ENCODE measurements around the gene SRSF10.
"Not testable (repeated sequence)": the region's sequence is repeated elsewhere in the genome, so short reads cannot be mapped to it uniquely, and the experiment has no call there.

The SRSF10 gene

DNA sequence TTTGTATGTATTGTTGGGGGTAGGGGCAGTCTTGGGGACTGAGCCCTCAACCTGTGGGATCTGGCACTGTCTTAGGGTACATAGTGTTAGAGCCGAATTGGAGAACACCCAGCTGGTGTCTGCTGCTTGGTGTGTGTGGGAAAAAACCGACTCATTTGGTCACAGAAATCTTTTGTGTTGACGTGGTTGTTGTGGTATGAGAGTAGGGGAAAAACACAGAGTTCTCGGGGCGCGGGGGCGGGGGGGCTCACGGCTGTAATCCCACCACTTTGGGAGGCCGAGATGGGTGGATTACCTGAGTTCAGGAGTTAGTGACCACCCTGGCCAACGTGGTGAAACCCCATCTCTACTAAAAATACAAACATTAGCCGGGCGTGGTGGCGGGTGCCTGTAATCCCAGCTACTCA, 15.3 kb upstream of the SRSF10 start:
- Histone ChIP-seq H3K4me3 (ENCODE audit: low read depth, low read length) (no peak overlapping the region), H3K27ac (ENCODE audit: low read depth, low read length) (no peak overlapping the region), H3K4me1 (ENCODE audit: control insufficient read depth, insufficient read depth, low read length) (no peaks in the 10 kb centered on the region), H3K9ac (ENCODE audit: low read length) (no peak overlapping the region), H3K27me3 (ENCODE audit: control insufficient read depth, insufficient read depth, low read length) (no peaks in the 10 kb centered on the region), H3K36me3 (ENCODE audit: control insufficient read depth, insufficient read depth, low read length) (no peaks in the 10 kb centered on the region), H3K9me3 (ENCODE audit: control insufficient read depth, insufficient read depth, low read depth, low read length) (peaks cover 3% of the 10 kb centered on the region; the same call in 1 of the 2 replicates)

DNA sequence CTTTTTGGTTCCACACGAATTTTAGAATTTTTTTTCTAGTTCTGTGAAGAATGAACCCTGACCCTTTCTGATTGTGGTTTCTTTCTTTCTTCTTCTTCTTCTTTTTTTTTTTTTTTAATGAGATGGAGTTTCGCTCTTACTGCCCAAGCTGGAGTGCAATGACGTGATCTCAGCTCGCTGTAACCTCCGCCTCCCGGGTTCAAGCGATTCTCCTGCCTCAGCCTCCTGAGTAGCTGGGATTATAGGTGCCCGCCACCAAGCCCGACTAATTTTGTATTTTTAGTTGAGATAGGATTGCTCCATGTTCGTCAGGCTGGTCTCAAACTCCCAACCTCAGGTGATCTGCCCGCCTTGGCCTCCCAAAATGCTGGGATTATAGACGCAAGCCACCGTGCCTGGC, 11.9 kb upstream of the SRSF10 start:
- not testable (repeated sequence) for H3K9me3 ChIP-seq (ENCODE audit: control insufficient read depth, insufficient read depth, low read depth, low read length); H3K36me3 ChIP-seq (ENCODE audit: control insufficient read depth, insufficient read depth, low read length); H3K27me3 ChIP-seq (ENCODE audit: control insufficient read depth, insufficient read depth, low read length); H3K4me3 ChIP-seq (ENCODE audit: low read depth, low read length); H3K27ac ChIP-seq (ENCODE audit: low read depth, low read length); H3K4me1 ChIP-seq (ENCODE audit: control insufficient read depth, insufficient read depth, low read length); H3K9ac ChIP-seq (ENCODE audit: low read length)

- no peaks in the 10 kb centered on the region for H3K4me1 ChIP-seq (ENCODE audit: control insufficient read depth, insufficient read depth, low read length)
- H3K27me3 ChIP-seq (ENCODE audit: control insufficient read depth, insufficient read depth, low read length) = no peaks in the 10 kb centered on the region
- H3K4me3 ChIP-seq (ENCODE audit: low read depth, low read length) = no peak overlapping the region
- no peak overlapping the region for H3K27ac ChIP-seq (ENCODE audit: low read depth, low read length)
- no peaks in the 10 kb centered on the region for H3K36me3 ChIP-seq (ENCODE audit: control insufficient read depth, insufficient read depth, low read length)
- H3K9me3 ChIP-seq (ENCODE audit: control insufficient read depth, insufficient read depth, low read depth, low read length) = 0 out of 2 replicates have a peak, but pooled peaks cover 5% of the 10 kb centered on the region
- H3K9ac ChIP-seq (ENCODE audit: low read length) = no peak overlapping the region
Measured at GRCh38 chr1:23989263-23989662, 9.1 kb upstream of the SRSF10 start.

DNA sequence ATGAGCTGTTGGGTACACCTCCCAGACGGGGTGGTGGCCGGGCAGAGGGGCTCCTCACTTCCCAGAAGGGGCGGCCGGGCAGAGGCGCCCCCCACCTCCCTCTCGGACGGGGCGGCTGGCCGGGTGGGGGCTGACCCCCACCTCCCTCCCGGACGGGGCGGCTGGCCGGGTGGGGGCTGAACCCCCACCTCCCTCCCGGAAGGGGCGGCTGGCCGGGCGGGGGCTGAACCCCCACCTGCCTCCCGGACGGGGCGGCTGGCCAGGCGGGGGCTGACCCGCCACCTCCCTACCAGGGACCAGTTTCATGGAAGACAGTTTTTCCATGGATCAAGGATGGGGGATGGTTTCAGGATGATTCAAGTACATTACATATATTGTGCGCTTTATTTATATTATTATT, 6.9 kb upstream of the SRSF10 start:
- H3K27ac ChIP-seq (ENCODE audit: low read depth, low read length); H3K4me3 ChIP-seq (ENCODE audit: low read depth, low read length); H3K4me1 ChIP-seq (ENCODE audit: control insufficient read depth, insufficient read depth, low read length); H3K36me3 ChIP-seq (ENCODE audit: control insufficient read depth, insufficient read depth, low read length); H3K9ac ChIP-seq (ENCODE audit: low read length); H3K27me3 ChIP-seq (ENCODE audit: control insufficient read depth, insufficient read depth, low read length); H3K9me3 ChIP-seq (ENCODE audit: control insufficient read depth, insufficient read depth, low read depth, low read length): not testable (repeated sequence)

DNA sequence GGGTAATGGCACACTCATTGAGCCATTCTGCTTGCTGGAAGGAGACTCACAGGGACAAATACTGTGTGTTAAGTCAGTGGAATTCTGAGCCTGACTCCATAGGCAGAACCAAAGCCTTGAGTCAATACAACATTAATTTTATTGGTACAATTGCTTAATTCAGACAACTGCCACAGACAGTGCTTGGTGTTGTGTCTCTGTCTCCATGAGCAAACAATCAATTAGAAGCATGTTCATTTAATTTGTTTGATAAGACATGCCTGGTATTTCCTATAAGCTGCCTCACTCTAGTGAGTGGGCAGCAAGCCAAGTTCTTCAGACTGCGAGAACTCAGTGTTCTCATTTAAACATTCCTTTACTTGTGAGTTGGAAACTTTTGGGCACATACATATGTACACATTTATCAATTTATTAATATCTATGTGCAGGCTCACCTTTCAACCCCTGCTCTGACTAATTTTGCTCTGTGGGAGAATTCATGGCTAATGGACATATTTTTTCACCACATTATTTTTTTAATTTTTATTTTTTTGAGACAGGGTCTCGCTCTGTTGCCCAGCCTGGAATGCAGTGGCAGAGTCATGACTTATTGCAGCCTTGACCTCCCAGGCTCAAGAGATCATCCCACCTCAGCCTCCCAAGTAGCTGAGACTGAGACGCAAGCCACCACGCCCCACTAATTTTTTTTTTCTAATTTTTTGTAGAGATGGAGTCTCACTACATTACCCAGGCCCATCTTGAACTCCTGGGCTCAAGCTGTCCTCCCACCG, 4.5 kb upstream of the SRSF10 start:
- H3K4me3 ChIP-seq (ENCODE audit: low read depth, low read length) = no peak overlapping the region
- no peak overlapping the region for H3K9ac ChIP-seq (ENCODE audit: low read length)
- H3K9me3 ChIP-seq (ENCODE audit: control insufficient read depth, insufficient read depth, low read depth, low read length) = 0 out of 2 replicates have a peak, but pooled peaks cover 5% of the 10 kb centered on the region
- H3K27ac ChIP-seq (ENCODE audit: low read depth, low read length) = no peak overlapping the region
- H3K36me3 ChIP-seq (ENCODE audit: control insufficient read depth, insufficient read depth, low read length) = no peaks in the 10 kb centered on the region
- peaks cover 8% of the 10 kb centered on the region for H3K4me1 ChIP-seq (ENCODE audit: control insufficient read depth, insufficient read depth, low read length)
- H3K27me3 ChIP-seq (ENCODE audit: control insufficient read depth, insufficient read depth, low read length) = no peaks in the 10 kb centered on the region

- Histone ChIP-seq H3K27ac (ENCODE audit: low read depth, low read length) (peak overlapping the region; percentile 96), H3K27me3 (ENCODE audit: control insufficient read depth, insufficient read depth, low read length) (no peaks in the 10 kb centered on the region), H3K4me1 (ENCODE audit: control insufficient read depth, insufficient read depth, low read length) (peaks cover 28% of the 10 kb centered on the region), H3K9me3 (ENCODE audit: control insufficient read depth, insufficient read depth, low read depth, low read length) (no peaks in the 10 kb centered on the region), H3K36me3 (ENCODE audit: control insufficient read depth, insufficient read depth, low read length) (peaks cover 32% of the 10 kb centered on the region), H3K4me3 (ENCODE audit: low read depth, low read length) (peak overlapping the region; percentile 93), H3K9ac (ENCODE audit: low read length) (peak overlapping the region; percentile 100)
Measured at GRCh38 chr1:23980728-23981070, 572 bp upstream of the SRSF10 start.

- Histone ChIP-seq H3K27me3 (ENCODE audit: control insufficient read depth, insufficient read depth, low read length) (no peaks in the 10 kb centered on the region), H3K4me1 (ENCODE audit: control insufficient read depth, insufficient read depth, low read length) (peaks cover 28% of the 10 kb centered on the region), H3K27ac (ENCODE audit: low read depth, low read length) (peak overlapping the region; percentile 99), H3K4me3 (ENCODE audit: low read depth, low read length) (peak overlapping the region; percentile 93), H3K9me3 (ENCODE audit: control insufficient read depth, insufficient read depth, low read depth, low read length) (no peaks in the 10 kb centered on the region), H3K9ac (ENCODE audit: low read length) (peak overlapping the region; percentile 100), H3K36me3 (ENCODE audit: control insufficient read depth, insufficient read depth, low read length) (peaks cover 44% of the 10 kb centered on the region)
Measured at GRCh38 chr1:23979387-23979880, 693 bp downstream of the SRSF10 start.

- H3K27ac ChIP-seq (ENCODE audit: low read depth, low read length) = peak overlapping the region; percentile 99; the same call in 1 of the 2 replicates
- H3K4me1 ChIP-seq (ENCODE audit: control insufficient read depth, insufficient read depth, low read length) = peaks cover 28% of the 10 kb centered on the region
- H3K27me3 ChIP-seq (ENCODE audit: control insufficient read depth, insufficient read depth, low read length) = no peaks in the 10 kb centered on the region
- peak overlapping the region; percentile 100 for H3K9ac ChIP-seq (ENCODE audit: low read length)
- peak overlapping the region; percentile 93 for H3K4me3 ChIP-seq (ENCODE audit: low read depth, low read length)
- no peaks in the 10 kb centered on the region for H3K9me3 ChIP-seq (ENCODE audit: control insufficient read depth, insufficient read depth, low read depth, low read length)
- peaks cover 50% of the 10 kb centered on the region for H3K36me3 ChIP-seq (ENCODE audit: control insufficient read depth, insufficient read depth, low read length)
Measured at GRCh38 chr1:23978805-23979204, 1.3 kb downstream of the SRSF10 start.

DNA sequence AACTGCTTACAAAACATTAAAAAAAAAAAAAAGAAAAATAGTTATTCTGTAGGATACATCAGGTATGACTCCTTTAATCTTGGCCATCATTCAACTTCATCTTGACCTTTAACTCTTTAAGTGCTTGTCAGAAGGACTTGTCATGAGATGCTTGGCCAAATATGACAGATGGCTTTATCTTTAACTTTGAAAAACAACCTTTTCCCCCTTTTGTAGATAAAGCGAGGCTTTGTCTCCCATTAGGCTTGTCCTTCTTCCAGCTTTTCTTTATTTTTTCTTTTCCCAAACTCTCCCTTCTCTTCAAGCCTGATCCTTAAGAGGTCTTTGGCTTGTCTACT, 2.3 kb downstream of the SRSF10 start:
- Histone ChIP-seq H3K4me3 (ENCODE audit: low read depth, low read length) (peak overlapping the region; percentile 93; the same call in 1 of the 2 replicates), H3K4me1 (ENCODE audit: control insufficient read depth, insufficient read depth, low read length) (peaks cover 28% of the 10 kb centered on the region)

GRCh38 chr1:23977187-23977853, 2.8 kb downstream of the SRSF10 start:
- no peaks in the 10 kb centered on the region for H3K27me3 ChIP-seq (ENCODE audit: control insufficient read depth, insufficient read depth, low read length)
- H3K27ac ChIP-seq (ENCODE audit: low read depth, low read length) = no peak overlapping the region
- H3K4me3 ChIP-seq (ENCODE audit: low read depth, low read length) = peak overlapping the region; percentile 93
- H3K4me1 ChIP-seq (ENCODE audit: control insufficient read depth, insufficient read depth, low read length) = peaks cover 28% of the 10 kb centered on the region
- peaks cover 64% of the 10 kb centered on the region for H3K36me3 ChIP-seq (ENCODE audit: control insufficient read depth, insufficient read depth, low read length)
- no peaks in the 10 kb centered on the region for H3K9me3 ChIP-seq (ENCODE audit: control insufficient read depth, insufficient read depth, low read depth, low read length)
- H3K9ac ChIP-seq (ENCODE audit: low read length) = no peak overlapping the region

More for the DNA sequence above, 2.3 kb downstream of the SRSF10 start:
- Histone ChIP-seq H3K27ac (ENCODE audit: low read depth, low read length) (no peak overlapping the region), H3K9me3 (ENCODE audit: control insufficient read depth, insufficient read depth, low read depth, low read length) (no peaks in the 10 kb centered on the region), H3K36me3 (ENCODE audit: control insufficient read depth, insufficient read depth, low read length) (peaks cover 60% of the 10 kb centered on the region), H3K27me3 (ENCODE audit: control insufficient read depth, insufficient read depth, low read length) (no peaks in the 10 kb centered on the region), H3K9ac (ENCODE audit: low read length) (no peak overlapping the region)

DNA sequence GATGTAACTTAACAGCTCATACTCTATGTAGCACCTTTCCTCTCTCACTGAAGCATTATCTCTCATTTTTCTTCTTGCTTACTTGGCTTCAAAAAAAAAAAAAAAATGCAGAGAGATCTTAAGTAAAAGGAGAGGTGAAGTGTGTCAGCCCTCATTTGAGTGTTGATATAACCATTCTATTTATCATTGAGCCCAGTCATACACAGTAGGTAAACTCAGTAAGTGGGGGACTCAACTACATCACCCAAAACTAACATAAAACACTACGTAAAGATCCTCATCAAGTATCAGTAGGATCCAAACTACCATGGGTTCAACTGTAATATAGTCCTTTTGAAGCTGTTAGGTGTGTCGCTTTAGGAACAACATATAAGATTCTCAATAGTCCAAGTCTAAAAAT, 12.3 kb downstream of the SRSF10 start:
- Histone ChIP-seq H3K9ac (ENCODE audit: low read length) (no peak overlapping the region), H3K27ac (ENCODE audit: low read depth, low read length) (no peak overlapping the region), H3K9me3 (ENCODE audit: control insufficient read depth, insufficient read depth, low read depth, low read length) (no peaks in the 10 kb centered on the region), H3K4me3 (ENCODE audit: low read depth, low read length) (no peak overlapping the region), H3K36me3 (ENCODE audit: control insufficient read depth, insufficient read depth, low read length) (peaks cover 90% of the 10 kb centered on the region), H3K27me3 (ENCODE audit: control insufficient read depth, insufficient read depth, low read length) (no peaks in the 10 kb centered on the region), H3K4me1 (ENCODE audit: control insufficient read depth, insufficient read depth, low read length) (no peaks in the 10 kb centered on the region)

Measured in HUES6 (cell line).